NCI-H2196 treated with DMSO at 0.1 percent for 48 hours (cell line): ENCODE results near the gene VIPR1.
A peak's percentile ranks its signal among the peaks of the same experiment; 100 is the strongest.

Experiments used
- DNase-seq: peaks from one replicate; lab custom pipeline; 2025; ENCODE audit not compliant: unreplicated experiment; lab: John Stamatoyannopoulos, UW

VIPR1 gene

GRCh38 chr3:42502429-42503250, at the start of gene VIPR1:
VIPR1 (plus strand) TSS chr3:42502643; CDS start chr3:42502736, 93 bp downstream.
- peak; percentile 29 for DNase-seq

- no peak for DNase-seq
Observed at GRCh38 chr3:42456211-42456610, 46.2 kb upstream of the VIPR1 start.

- no peak for DNase-seq
Observed at GRCh38 chr3:42459151-42459550, 43.3 kb upstream of the VIPR1 start.

- DNase-seq: no peak
Observed at GRCh38 chr3:42461762-42462161, 40.7 kb upstream of the VIPR1 start.

GRCh38 chr3:42463093-42463492, 39.4 kb upstream of the VIPR1 start:
- no peak for DNase-seq

GRCh38 chr3:42468111-42468510, 34.3 kb upstream of the VIPR1 start:
- DNase-seq: no peak

GRCh38 chr3:42472555-42472954, 29.9 kb upstream of the VIPR1 start:
- DNase-seq: no peak

- no peak for DNase-seq
Observed at GRCh38 chr3:42473083-42473932, 29.1 kb upstream of the VIPR1 start.

- peak; percentile 2 for DNase-seq
Observed at GRCh38 chr3:42476225-42477125, 26.0 kb upstream of the VIPR1 start.

GRCh38 chr3:42477696-42478095, 24.7 kb upstream of the VIPR1 start:
- no peak for DNase-seq

GRCh38 chr3:42478830-42479229, 23.6 kb upstream of the VIPR1 start:
- no peak for DNase-seq

- DNase-seq: no peak
Observed at GRCh38 chr3:42486814-42487565, 15.5 kb upstream of the VIPR1 start.

GRCh38 chr3:42488687-42489086, 13.8 kb upstream of the VIPR1 start:
- DNase-seq: no peak

GRCh38 chr3:42489116-42489936, 13.1 kb upstream of the VIPR1 start:
- no peak for DNase-seq

- no peak for DNase-seq
Observed at GRCh38 chr3:42489937-42490227, 12.6 kb upstream of the VIPR1 start.

GRCh38 chr3:42490243-42490642, 12.2 kb upstream of the VIPR1 start:
- DNase-seq: peak; percentile 40

GRCh38 chr3:42491881-42492507, 10.4 kb upstream of the VIPR1 start:
- DNase-seq: no peak

GRCh38 chr3:42492508-42493080, 9.8 kb upstream of the VIPR1 start:
- DNase-seq: no peak
